ENCODE measurements around the gene SYNPO.
A peak's percentile ranks its signal among the peaks of the same experiment; 100 is the strongest.

DNA sequence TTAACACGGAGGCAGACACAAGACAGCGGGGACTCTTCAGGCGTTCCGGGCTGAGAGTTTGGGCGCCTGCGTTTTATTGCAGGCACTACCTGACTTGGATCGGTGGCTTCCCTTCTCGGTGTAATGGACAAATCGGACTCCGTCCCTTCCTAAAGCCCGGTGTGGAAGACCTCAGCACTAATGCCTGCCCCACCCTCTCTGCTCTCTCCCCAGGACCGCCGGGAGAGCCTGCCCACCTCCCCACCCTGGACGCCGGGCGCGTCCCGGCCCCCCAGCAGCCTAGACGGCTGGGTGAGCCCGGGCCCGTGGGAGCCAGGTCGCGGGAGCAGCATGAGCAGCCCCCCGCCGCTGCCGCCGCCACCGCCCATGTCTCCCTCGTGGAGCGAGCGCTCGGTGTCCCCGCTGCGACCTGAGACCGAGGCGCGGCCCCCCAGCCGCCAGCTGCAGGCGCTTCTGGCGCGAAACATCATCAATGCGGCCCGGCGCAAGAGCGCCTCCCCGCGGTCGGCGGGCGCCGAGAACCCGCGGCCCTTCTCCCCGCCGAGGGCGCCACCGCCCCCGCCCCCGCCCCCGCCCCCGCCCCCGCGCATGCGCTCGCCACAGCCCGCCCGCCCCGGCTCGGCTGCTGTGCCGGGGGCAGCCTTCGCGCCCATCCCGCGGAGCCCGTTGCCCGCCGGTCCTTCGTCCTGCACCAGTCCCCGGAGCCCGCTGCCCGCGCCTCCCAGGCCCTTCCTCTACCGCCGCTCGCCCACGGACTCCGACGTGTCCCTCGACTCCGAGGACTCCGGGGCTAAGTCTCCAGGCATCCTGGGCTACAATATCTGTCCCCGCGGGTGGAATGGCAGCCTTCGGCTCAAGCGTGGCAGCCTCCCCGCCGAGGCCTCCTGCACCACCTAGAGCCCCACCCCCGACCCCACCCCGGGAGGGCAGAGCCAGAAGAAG is 16.0 kb downstream of the SYNPO start:
- TF ChIP-seq CTCF (IDR thresholded peaks at IDR 0.05; ENCODE audit: low read depth, low read length, poor library complexity, severe bottlenecking) = peak; percentile 42
- no peak for TF ChIP-seq EZH2phosphoT487 (IDR thresholded peaks at IDR 0.05; ENCODE audit: borderline replicate concordance, low read length)

Measured in DOHH2 (cell line).